ENCODE data around the gene SLC12A9.

Gene SLC12A9

GRCh38 chr7:100882201-100882600, 29.7 kb downstream of the SLC12A9 start:
- DNase-seq (ENCODE audit: extremely low read depth in 1 of 2, low read depth in 1 of 2) = no peak

- no peak for DNase-seq (ENCODE audit: extremely low read depth in 1 of 2, low read depth in 1 of 2)
These were observed 30.4 kb downstream of the SLC12A9 start for GRCh38 chr7:100882785-100883526.

DNA sequence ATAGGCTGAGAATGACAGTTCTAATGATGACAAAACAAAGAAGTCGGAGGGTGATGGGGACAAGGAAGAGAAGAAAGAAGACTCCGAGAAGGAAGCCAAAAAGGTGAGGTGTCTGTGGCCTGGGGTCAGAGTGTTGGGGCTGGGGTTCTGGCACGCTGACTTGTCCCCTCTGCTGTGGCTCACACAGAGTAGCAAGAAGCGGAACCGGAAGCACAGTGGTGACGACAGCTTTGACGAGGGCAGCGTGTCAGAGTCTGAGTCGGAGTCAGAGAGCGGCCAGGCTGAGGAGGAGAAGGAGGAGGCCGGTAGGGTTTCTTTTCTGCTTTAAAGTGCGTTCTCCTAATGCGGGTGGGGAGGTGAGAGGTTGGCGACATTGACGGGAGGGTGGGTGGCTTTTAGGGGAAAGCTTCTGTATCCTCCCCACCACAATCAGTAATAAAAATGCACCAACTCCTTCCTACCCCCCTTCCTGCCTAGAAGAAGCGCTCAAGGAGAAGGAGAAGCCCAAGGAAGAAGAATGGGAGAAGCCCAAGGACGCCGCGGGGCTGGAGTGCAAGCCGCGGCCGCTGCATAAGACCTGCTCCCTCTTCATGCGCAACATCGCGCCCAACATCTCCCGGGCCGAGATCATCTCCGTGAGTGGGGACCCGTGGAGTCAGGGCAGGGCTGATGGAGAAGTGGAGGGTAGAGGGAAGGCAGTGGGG, 32.4 kb downstream of the SLC12A9 start:
- no peak for DNase-seq (ENCODE audit: extremely low read depth in 1 of 2, low read depth in 1 of 2)

GRCh38 chr7:100885440-100886141, 33.1 kb downstream of the SLC12A9 start:
- no peak for DNase-seq (ENCODE audit: extremely low read depth in 1 of 2, low read depth in 1 of 2)

- no peak for DNase-seq (ENCODE audit: extremely low read depth in 1 of 2, low read depth in 1 of 2)
These were observed 33.8 kb downstream of the SLC12A9 start for GRCh38 chr7:100886142-100886935.

- no peak for DNase-seq (ENCODE audit: extremely low read depth in 1 of 2, low read depth in 1 of 2)
These were observed 34.5 kb downstream of the SLC12A9 start for GRCh38 chr7:100886936-100887515.

DNA sequence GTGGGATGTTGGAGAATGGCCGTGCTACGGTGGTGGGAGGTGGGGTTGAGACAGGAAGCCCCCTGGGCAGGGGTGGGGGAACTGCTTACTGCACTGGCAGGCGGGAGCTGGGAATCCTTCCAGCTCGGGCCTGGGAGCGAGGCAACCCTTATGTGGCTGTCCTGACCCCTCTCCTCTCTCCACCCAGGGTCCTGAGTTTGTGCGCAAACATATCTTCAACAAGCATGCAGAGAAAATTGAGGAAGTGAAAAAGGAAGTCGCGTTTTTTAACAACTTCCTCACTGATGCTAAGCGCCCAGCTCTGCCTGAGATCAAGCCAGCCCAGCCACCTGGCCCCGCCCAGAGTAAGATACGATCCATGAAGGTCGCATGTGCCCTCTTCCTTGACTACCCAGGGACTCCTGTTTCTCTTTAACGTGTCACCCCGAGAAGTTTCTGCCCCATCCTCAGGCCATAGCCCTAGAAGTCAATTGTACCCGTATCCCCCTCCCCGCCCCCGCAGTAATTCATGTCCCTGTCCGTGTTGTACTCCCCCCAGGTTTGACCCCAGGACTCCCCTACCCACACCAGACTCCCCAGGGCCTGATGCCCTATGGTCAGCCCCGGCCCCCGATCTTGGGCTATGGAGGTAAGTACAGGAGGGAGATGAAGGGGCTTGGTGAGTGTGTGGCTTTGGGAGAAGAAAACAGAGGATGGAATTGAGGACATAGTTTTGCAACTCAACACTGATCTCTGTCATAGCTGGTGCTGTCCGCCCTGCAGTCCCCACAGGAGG, 35.2 kb downstream of the SLC12A9 start:
- no peak for DNase-seq (ENCODE audit: extremely low read depth in 1 of 2, low read depth in 1 of 2)

DNA sequence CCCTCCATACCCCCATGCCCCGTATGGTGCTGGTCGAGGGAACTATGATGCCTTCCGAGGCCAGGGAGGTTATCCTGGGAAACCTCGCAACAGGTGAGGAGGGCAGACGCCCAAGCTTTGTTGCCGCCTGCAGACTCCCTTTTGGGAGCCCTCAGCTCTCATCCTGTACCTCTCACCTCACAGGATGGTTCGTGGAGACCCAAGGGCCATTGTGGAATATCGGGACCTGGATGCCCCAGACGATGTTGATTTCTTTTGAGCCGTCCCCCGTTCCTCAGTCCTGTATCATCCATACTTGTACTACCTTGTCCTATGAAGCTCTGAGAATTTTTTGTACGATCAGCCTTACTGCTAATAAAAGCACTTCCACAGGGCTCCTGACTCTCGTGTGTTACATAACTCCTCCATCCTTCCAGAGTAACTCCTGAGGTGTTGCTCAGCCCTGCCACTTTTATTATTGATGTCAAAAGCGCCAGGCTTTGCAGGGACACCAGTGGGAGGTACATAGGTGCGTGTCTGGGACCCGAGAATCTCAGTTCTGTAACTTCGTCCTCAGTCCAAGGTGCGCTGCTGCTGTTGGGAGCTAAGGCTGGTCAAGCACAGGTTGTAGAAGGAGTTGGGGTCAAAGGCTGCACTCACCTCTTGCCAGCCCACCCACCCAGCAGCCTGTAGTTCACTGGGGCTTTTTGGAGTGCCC, 35.9 kb downstream of the SLC12A9 start:
- DNase-seq (ENCODE audit: extremely low read depth in 1 of 2, low read depth in 1 of 2) = no peak

GRCh38 chr7:100888988-100889750, 36.7 kb downstream of the SLC12A9 start, which contains the start of gene UFSP1:
UFSP1 (minus strand) TSS chr7:100889715; CDS start chr7:100889271, 444 bp downstream.
- no peak for DNase-seq (ENCODE audit: extremely low read depth in 1 of 2, low read depth in 1 of 2)

DNA sequence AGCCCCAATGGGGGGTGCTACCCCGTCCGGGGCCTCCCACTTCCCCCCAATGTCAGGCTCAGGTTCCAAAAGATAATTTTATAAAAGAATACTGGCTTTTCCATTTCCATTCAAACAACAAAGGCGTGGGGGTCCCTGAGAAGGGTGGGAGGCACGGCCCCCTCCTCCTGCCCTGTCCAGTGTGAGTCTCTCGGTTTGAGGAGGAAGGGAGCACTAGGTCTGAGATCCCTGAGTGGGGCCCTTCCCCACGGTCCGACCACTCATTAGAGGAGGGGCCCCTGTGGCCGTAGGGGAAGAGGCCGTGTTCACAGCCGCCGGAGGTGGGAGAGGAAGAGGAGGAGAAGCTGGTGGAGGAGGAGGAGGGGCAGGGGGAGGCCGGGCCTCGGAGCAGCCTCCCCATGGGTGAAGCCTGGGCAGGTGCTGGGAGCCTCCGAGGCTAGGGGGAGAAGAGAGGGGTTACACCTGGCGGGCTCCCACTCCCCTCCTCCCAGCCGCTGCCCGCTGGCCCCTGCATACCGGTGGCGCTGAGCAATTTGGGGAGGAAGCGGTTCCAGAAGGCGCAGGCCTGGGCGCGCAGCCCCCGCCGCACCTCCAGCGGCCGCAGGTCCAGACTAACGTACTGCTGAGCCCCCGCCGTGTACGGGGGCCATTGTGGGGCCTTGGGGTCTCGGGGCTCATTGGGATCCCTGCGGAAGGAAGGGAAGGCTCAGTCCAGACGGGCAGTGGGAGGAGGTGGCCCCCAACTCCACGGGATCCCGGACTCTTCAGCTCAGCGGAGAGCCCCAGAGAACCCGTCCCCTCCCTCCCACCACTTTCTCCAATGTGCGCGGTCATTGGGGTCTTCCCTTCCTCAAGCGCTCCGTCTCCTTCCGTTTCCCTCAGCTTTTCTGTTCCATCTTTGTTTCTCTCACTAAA, 38.4 kb downstream of the SLC12A9 start:
- no peak for DNase-seq (ENCODE audit: extremely low read depth in 1 of 2, low read depth in 1 of 2)

DNA sequence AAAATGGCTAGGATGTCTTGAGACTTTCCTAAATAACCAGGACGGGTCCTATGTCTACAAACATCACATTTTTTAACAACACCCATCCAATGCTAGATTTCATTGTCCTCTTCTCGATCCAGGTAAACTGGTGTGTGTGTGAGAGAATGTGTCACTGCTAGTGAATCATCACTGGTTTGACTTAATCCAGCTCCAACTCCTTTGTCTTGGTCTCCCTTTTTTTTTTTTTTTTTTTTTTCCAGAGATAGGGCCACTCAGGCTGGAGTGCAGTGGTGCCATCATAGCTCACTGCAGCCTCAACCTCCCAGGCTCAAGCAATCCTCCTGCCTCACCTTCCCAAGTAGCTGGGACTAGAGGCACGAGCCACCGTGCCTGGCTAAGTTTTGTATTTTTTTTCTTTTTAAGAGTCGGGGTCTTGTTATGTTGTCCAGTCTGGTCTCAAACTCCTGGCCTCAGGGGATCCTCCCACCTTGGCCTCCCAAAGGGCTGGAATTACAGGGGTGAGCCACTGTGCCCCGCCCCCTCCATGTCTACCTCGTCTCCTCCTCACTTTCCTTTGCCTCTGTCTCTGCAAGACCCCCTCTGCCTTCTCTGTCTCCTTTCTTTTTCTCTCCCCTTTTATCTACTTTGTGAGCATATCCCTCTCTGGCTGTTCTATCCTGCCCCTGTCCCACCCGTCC, 39.2 kb downstream of the SLC12A9 start:
- no peak for DNase-seq (ENCODE audit: extremely low read depth in 1 of 2, low read depth in 1 of 2)

DNA sequence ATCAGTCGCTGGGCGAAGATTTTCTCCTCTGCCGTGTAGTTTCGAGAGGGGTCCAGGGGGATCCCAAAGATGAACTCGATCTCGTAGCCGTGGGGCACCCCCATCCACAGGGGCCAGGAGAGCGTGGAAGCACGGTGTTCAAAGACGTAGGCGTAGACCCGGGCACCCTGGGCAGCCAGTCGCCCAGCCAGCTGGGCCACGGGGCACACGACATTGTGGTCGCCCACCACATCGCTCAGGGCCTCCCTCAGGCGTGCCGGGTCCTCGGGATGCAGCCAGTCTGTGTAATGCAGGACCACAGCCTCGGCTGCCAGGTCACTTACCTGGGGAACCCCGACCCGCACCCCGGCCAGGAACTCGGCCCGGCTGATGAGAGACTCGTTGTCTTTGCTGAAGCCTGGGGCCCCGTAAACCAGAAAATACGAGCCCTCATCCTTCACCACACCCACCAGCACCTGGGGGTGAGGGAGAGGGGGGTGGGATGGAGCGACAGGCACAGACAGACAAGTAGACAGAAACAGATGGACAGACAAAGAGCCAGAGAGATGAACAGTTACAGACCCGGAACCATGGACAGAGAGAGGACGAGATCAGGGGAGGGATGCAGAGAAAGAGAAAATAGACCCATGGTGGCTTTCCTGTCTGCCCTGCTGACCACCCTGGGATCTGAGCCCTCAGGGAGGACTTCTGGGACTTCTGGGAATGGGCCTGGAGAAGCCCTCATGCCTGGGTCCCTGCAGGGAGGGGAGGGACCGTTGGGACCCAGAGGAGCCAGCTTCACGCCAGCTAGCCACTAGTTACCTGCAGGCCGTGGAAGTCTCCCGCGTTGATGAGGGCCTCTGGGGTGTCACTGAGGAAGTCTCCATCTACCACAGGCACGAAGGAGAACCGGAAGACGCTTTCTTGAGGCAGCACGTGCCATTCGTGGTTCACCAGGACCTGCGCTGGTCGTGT, 40.1 kb downstream of the SLC12A9 start:
- DNase-seq (ENCODE audit: extremely low read depth in 1 of 2, low read depth in 1 of 2) = no peak

- no peak for DNase-seq (ENCODE audit: extremely low read depth in 1 of 2, low read depth in 1 of 2)
These were observed 40.9 kb downstream of the SLC12A9 start for GRCh38 chr7:100893318-100893895.

DNA sequence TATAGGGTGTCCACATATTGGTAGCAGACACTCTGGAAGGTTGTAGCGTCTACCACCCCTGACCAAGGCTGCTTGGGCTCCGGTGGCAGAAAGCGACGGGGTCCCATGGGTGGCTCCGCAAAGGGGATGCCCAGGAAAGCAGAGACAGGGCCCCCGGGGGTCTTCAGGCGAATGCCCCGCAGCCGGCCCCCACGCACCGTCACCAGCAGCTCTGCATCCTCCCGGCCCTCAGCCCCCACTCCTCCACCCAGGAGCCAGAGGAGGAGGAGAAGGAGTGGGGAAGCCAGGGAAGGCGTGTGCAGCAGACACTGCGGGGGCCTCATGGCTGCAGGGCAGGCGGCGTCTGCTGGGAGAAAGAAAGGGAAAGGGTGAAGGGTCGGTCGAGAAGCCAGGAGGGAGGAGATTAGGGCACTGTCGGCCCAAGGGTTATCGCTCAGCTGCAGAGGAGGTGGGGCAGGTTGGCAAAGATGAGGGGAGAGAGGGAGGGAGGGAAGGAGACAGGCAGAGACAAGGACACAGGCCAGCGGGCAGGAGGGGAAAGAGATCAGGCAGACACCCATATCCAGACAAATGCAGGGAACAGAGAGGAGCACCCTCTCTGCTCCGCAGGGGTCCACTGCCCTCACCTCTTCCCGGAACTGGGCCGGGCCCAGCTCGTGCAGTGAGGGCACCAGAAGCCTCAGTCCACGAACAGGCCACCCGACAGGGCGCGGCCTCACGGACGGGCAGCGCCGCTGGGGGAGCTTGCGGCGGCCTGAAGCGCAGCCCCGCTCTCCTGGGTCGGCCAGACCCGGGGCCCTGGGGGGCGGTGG, 41.6 kb downstream of the SLC12A9 start:
- DNase-seq (ENCODE audit: extremely low read depth in 1 of 2, low read depth in 1 of 2) = no peak
